Activated CD4-positive, alpha-beta memory T cell treated with anti-CD3 and anti-CD28 coated beads for 36 hours (primary cell): Measurements from ENCODE around the gene PPIF. TPM values are rescaled to one million over a fixed set of nuclear protein-coding genes. Genes with fewer than 3 reads are reported as not detected.

ENCODE experiments used
- CTCF ChIA-PET: fragments of 350-600 bp; sonication (Branson Sonifier 250); formaldehyde crosslinking; loops from one replicate; lab custom pipeline; 2021; ENCODE audit warnings: antibody characterized with exemption, inconsistent platforms; lab: Charles Lee
- POLR2A ChIA-PET: fragments of 350-600 bp; sonication (Branson Sonifier 250); formaldehyde crosslinking; loops from one replicate; lab custom pipeline; 2021; ENCODE audit warnings: antibody characterized with exemption; lab: Charles Lee
- DNase-seq: peaks from one replicate; pipeline ENCODE4 v3.0.0-alpha.2; 2020
- H3K27ac Mint-ChIP-seq: one replicate; pipeline ENCODE4 v1.8.0; 2021; ENCODE audit warnings: mixed read lengths
- H3K27me3 Mint-ChIP-seq: one replicate; pipeline ENCODE4 v1.8.0; 2021; ENCODE audit warnings: mixed read lengths
- H3K36me3 Mint-ChIP-seq: one replicate; pipeline ENCODE4 v1.8.0; 2021; ENCODE audit warnings: mixed read lengths
- H3K4me1 Mint-ChIP-seq: one replicate; pipeline ENCODE4 v1.8.0; 2021; ENCODE audit warnings: low read depth, mixed read lengths
- H3K4me3 Mint-ChIP-seq: one replicate; pipeline ENCODE4 v1.8.0; 2021; ENCODE audit warnings: mild to moderate bottlenecking, mixed read lengths
- H3K9me3 Mint-ChIP-seq: one replicate; pipeline ENCODE4 v1.8.0; 2021; ENCODE audit warnings: mixed read lengths
- intact Hi-C: fragments of 100-400 bp; cut with micrococcal nuclease; formaldehyde crosslinking; loops from one replicate; pipeline ENCODE4 v1.15.1; 2023
- total RNA-seq, 2 experiments: library from RNA; stranded (reverse); gene quantifications; one replicate each; pipeline ENCODE4 v1.2.3, GENCODE V29; 2021

The PPIF gene
- total RNA-seq, 2 experiments from 2014 or later, result 87.2 to 94.0 TPM

DNA sequence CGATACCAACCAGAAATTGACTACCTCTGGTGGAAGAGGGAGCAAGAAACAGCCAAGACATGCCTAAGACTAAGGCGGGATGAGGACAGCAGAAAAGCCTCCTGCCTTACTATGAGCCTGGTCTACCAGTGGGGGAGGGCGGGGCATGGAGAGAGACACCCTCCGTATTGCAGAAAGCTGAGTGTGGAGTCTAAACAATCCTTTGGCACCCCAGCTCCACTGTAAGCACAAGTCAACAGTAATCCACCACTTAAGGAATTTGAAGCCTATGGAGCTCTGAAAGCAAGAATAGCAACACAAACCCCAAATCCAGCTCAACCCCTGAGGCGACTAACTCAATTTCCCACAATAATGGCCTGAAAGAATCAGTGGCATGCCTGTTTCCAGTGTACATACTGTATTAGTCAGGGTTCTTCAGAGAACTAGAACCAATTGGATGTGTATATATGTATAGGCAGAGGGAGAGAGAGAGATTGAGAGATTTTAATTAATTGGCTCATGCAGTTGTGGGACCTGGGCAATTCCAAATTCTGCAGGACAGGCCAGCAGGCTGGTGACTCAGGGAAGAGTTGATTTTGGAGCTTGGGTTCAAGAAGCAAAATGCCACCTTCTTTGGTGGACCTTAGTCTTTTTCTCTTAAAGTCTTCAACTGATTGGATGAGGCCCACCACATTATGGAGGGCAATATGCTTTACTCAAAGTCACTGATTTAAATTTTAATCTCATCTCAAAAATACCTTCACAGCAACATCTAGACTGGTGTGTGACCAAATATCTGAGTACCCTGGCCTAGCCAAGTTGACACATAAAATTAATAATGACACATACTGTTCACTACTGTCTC is 13.5 kb downstream of the PPIF start:
- POLR2A ChIA-PET, result no interaction called here
- Mint-ChIP-seq H3K4me1 (peaks cover 25% of the 10 kb centered on the region), H3K27me3 (no peaks in the 10 kb centered on the region), H3K36me3 (peaks cover 21% of the 10 kb centered on the region), H3K4me3 (no peak overlapping the region), H3K9me3 (no peaks in the 10 kb centered on the region), H3K27ac (no peak overlapping the region)
- intact Hi-C loops, result no loop called here
- CTCF ChIA-PET, result interaction anchor here (1.3 kb wide), 1 partner anchor 14 kb away, joined by 3 read pairs; no protein-coding TSS in a partner anchor
- DNase-seq, result no peak

- POLR2A ChIA-PET, result no interaction called here
- Mint-ChIP-seq H3K27ac (no peak overlapping the region), H3K36me3 (peaks cover 12% of the 10 kb centered on the region), H3K9me3 (no peaks in the 10 kb centered on the region), H3K4me1 (peaks cover 19% of the 10 kb centered on the region), H3K4me3 (no peak overlapping the region), H3K27me3 (no peaks in the 10 kb centered on the region)
- CTCF ChIA-PET, result no interaction called here
- intact Hi-C loops, result no loop called here
- no peak for DNase-seq
Measured at GRCh38 chr10:79361726-79362397, 14.6 kb downstream of the PPIF start.

GRCh38 chr10:79367426-79368189 is 20.3 kb downstream of the PPIF start:
- intact Hi-C loops, result no loop called here
- Mint-ChIP-seq H3K27ac (no peak overlapping the region), H3K36me3 (no peaks in the 10 kb centered on the region), H3K9me3 (peaks cover 14% of the 10 kb centered on the region), H3K27me3 (no peaks in the 10 kb centered on the region), H3K4me3 (no peak overlapping the region), H3K4me1 (no peaks in the 10 kb centered on the region)
- DNase-seq, result no peak
- ChIA-PET CTCF (interaction anchor here (1.8 kb wide), 1 partner anchor 100 kb away, joined by 4 read pairs; no protein-coding TSS in a partner anchor), POLR2A (no interaction called here)

DNA sequence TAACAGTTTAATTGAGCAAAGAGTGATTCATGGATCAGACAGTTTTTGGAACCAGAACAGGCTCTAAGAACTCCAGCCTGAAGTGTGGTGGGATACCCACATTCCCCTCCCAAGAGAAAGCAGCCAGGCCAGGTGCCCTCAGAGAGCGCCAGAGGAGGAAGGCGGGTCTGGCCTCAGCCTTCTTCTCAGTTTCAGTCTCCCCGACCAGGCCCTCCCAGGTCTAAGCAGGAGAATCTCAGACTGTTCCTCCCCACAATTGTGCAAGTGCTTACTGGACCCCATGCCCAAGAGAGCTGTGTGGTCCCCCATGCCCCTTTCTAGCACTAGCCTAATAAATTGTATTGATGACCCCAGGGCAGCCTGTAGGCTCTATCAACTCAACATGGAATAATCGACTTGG is 25.6 kb downstream of the PPIF start:
- intact Hi-C loops, result loop anchor here (5.0 kb wide), 1 partner anchor 774 kb away; no protein-coding TSS in a partner anchor
- ChIA-PET POLR2A (no interaction called here), CTCF (interaction anchor here (0.7 to 4.8 kb wide), 12 partner anchors 8 to 114 kb away, joined by 3 to 74 read pairs (median 12); partner anchors contain the start of gene PPIF)
- no peaks in the 10 kb centered on the region for H3K27me3 Mint-ChIP-seq
- H3K36me3 Mint-ChIP-seq, result no peaks in the 10 kb centered on the region
- H3K9me3 Mint-ChIP-seq, result peaks cover 14% of the 10 kb centered on the region
- H3K27ac Mint-ChIP-seq, result no peak overlapping the region
- H3K4me3 Mint-ChIP-seq, result no peak overlapping the region
- H3K4me1 Mint-ChIP-seq, result peaks cover 2% of the 10 kb centered on the region
- no peak for DNase-seq

- intact Hi-C loops, result loop anchor here (1.0 to 5.0 kb wide), 4 partner anchors 26 to 773 kb away; no protein-coding TSS in a partner anchor
- no peak overlapping the region for H3K4me3 Mint-ChIP-seq
- ChIA-PET POLR2A (interaction anchor here (0.7 to 1.0 kb wide), 2 partner anchors 16 to 93 kb away, joined by 3 read pairs; no protein-coding TSS in a partner anchor), CTCF (interaction anchor here (0.6 to 4.8 kb wide), 53 partner anchors 9 to 1761 kb away, joined by 3 to 74 read pairs (median 5); partner anchors contain the start of genes PPIF and ZCCHC24)
- peak; percentile 84 for DNase-seq
- H3K9me3 Mint-ChIP-seq, result peaks cover 14% of the 10 kb centered on the region
- H3K36me3 Mint-ChIP-seq, result no peaks in the 10 kb centered on the region
- H3K4me1 Mint-ChIP-seq, result peaks cover 2% of the 10 kb centered on the region
- no peaks in the 10 kb centered on the region for H3K27me3 Mint-ChIP-seq
- H3K27ac Mint-ChIP-seq, result no peak overlapping the region
Measured at GRCh38 chr10:79374312-79375191, 27.3 kb downstream of the PPIF start.

DNA sequence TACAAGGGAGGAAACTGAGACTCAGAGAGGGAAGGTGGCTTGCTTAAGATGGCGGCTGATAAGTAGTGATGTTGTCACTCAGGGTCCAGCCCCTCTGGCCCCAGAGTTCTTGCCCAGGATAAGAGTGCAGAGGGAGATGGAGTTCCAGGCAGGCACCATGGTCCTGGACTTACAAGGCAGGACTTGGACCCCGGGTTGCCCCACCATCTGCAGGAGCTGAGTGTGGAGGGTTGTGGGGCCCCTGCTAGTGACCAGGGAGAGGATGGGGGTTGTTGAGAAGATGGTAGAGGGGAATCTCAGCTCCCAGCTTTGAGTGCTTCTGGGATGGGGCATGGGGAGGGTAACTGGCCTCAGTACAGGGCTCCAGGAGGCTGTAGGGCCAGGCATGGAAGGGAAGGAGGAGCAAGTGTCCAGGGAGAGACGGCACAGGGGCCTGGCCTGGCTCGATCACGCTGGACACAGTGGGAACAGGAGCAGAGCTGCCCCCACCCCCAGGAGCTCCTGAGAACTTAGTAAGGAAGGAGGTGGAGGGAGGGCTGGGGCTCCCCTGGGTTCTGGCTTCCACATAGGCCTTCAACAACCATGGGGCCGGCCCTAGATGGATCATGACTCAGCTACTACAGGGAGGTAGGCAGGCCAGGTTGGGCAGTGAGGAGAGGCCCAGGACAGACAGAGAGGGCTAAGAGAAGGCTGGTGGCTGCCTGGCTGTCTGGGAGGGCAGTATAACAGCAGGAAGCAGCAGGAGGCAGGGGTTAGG is 28.2 kb downstream of the PPIF start:
- Mint-ChIP-seq H3K36me3 (no peaks in the 10 kb centered on the region), H3K27me3 (no peaks in the 10 kb centered on the region), H3K4me3 (no peak overlapping the region), H3K27ac (no peak overlapping the region), H3K9me3 (peaks cover 9% of the 10 kb centered on the region), H3K4me1 (peaks cover 2% of the 10 kb centered on the region)
- DNase-seq, result no peak
- CTCF ChIA-PET, result interaction anchor here (1.5 to 4.8 kb wide), 5 partner anchors 66 to 768 kb away, joined by 4 to 74 read pairs (median 12); no protein-coding TSS in a partner anchor
- POLR2A ChIA-PET, result no interaction called here
- intact Hi-C loops, result loop anchor here (2.0 kb wide), 1 partner anchor 25 kb away; no protein-coding TSS in a partner anchor

GRCh38 chr10:79376078-79376628 is 28.9 kb downstream of the PPIF start:
- intact Hi-C loops, result no loop called here
- no peak overlapping the region for H3K4me3 Mint-ChIP-seq
- H3K9me3 Mint-ChIP-seq, result peaks cover 5% of the 10 kb centered on the region
- H3K27ac Mint-ChIP-seq, result no peak overlapping the region
- POLR2A ChIA-PET, result no interaction called here
- DNase-seq, result no peak
- H3K4me1 Mint-ChIP-seq, result peaks cover 2% of the 10 kb centered on the region
- no peaks in the 10 kb centered on the region for H3K36me3 Mint-ChIP-seq
- CTCF ChIA-PET, result interaction anchor here (1.5 to 4.8 kb wide), 3 partner anchors 93 to 768 kb away, joined by 4 to 74 read pairs (median 69); no protein-coding TSS in a partner anchor
- no peaks in the 10 kb centered on the region for H3K27me3 Mint-ChIP-seq

DNA sequence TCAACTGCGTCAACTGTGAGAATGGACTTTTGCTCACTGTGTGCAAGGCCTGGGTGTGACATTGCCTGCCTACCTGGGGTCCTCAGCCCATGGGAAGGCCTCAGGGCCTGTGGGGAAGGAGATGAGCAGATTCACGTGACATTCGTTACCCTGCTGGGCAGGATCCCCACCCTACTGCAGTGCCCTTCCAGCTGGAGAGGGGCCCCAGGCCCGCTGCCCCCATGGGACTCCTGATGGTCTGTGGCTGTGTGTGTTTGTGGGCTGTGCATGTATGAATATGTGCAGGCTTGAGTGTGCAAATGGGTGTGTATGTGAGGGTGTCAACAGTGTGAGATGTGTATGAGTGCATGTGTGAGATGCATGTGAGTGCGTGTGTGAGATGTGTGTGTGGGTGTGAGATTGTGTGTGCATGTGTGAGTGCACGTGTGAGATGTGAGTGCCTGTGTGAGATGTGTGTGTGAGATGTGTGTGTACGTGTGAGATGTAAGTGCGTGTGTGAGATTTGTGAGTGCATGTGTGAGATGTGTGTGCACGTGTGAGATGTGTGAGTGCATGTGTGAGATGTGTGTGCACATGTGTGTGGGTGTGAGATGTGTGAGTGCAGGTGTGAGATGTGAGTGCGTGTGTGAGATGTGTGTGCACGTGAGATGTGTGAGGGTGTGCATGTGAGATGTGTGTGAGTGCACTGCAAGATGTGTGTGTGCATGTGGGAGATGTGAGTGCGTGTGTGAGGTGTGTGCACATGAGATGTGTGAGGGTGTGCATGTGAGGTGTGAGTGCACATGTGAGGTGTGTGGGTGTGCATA is 29.7 kb downstream of the PPIF start:
- CTCF ChIA-PET, result interaction anchor here (1.5 to 4.0 kb wide), 2 partner anchors 92 to 767 kb away, joined by 4 to 74 read pairs; no protein-coding TSS in a partner anchor
- Mint-ChIP-seq H3K27ac (no peak overlapping the region), H3K9me3 (no peaks in the 10 kb centered on the region), H3K4me3 (no peak overlapping the region), H3K27me3 (no peaks in the 10 kb centered on the region), H3K4me1 (peaks cover 2% of the 10 kb centered on the region), H3K36me3 (no peaks in the 10 kb centered on the region)
- intact Hi-C loops, result no loop called here
- no peak for DNase-seq
- POLR2A ChIA-PET, result no interaction called here

DNA sequence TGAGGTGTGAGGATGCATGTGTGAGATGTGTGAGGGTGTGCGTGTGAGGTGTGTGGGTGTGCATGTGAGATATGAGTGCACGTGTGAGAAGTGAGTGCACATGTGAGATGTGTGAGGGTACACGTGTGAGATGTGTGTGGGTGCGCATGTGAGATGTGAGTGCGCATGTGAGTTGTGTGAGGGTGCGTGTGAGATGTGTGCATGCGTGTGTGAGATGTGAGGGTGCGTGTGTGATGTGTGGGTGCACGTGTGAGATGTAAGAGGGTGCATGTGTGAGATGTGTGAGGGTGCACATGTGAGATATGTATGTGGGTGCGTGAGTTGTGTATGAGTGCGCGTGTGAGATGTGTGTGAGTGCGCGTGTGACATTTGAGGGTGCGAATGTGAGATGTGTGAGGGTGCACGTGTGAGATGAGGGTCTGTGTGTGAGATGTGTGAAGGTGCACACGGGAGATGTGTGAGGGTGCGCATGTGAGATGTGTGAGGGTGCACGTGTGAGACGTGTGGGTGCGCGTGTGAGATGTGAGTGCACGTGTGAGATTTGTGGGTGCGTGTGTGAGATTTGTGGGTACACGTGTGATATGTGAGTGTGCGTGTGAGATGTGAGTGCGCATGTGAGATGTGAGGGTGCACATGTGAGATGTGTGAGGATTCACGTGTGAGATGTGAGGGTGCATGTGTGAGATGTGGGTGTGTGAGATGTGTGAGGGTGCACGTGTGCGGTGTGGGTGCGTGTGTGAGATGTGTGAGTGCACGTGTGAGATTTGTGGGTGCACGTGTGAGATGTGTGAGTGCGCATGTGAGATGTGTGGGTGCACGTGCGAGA is 30.5 kb downstream of the PPIF start:
- DNase-seq, result no peak
- Mint-ChIP-seq H3K27me3 (no peaks in the 10 kb centered on the region), H3K4me3 (no peak overlapping the region), H3K36me3 (no peaks in the 10 kb centered on the region), H3K9me3 (no peaks in the 10 kb centered on the region), H3K4me1 (peaks cover 2% of the 10 kb centered on the region), H3K27ac (no peak overlapping the region)
- CTCF ChIA-PET, result no interaction called here
- POLR2A ChIA-PET, result no interaction called here
- intact Hi-C loops, result no loop called here
